GM19452 (cell line): ENCODE data around the gene RPS6KA3.

Experiments used
- ATAC-seq: cut with Tn5 transposase; IDR thresholded peaks from one replicate; pipeline ENCODE4 v1.9.1; 2021; ENCODE audit not compliant: unreplicated experiment

RPS6KA3 gene

DNA sequence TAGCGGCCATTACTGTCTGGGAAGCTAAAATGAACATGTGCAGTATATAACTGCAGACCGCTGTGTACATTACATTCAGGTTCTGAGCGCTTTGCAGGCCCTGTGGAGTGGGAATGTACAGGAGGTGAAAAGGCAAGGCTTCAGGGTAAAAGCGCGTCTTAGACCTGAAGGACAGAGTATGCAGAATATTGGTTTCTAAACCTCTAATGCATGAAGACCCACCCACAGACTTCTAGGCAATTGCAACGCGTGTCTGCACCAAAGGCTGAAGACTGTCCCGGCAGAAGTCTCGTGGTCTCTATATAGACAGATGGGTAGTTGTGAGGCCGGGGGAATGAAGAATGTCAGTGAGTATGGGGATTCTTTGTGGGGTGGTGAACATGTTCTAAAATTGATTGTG lies 155.4 kb downstream of the RPS6KA3 start:
- ATAC-seq = no peak

DNA sequence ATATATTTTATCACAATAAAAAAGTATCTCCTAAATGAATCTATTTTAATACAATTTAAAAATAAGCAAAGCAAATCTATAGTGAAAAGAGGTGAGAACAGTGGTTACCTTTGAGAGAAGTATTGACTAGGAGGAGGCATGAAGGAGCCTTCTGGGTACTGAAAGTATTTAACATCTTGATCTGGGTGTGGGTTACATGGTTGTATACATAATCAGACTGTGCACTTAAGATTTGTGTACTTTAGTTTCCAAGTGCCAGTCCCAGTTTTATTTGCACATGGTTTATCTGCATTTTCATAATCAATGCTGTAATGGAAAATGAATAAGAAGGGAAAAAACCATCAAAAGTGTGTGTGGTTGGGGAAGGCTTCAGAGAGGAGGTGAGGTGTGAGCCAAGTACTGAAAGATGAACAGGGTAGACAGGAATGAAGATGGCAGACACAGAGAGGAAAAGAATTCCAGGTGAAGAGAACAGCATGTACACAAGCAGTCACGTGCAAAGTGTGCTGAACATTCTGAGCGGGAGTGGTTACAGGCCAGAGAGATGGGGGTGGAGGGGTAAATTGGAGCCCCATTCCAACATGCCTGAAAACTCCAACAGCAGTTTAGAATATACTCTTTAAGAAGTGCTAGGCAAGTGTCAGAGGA lies 164.7 kb downstream of the RPS6KA3 start:
- ATAC-seq = no peak
